Kidney (tissue), 14 donors: ENCODE measurements around the gene OPN3. TPM values are rescaled to one million over a fixed set of nuclear protein-coding genes. Genes with fewer than 3 reads are reported as not detected.

ENCODE experiments used
- DNase-seq, 5 donors: peaks; one replicate each; pipeline ENCODE4 v3.0.0-alpha.2; 2013 to 2020
- FAIRE-seq: peaks from 2 replicates; lab custom pipeline; 2012; peaks lifted over from hg19 to GRCh38; lab: Jason Lieb, UNC
- H3K27ac ChIP-seq, 2 donors: one replicate each; pipeline ENCODE4 v1.7.0; 2013; ENCODE audit warnings: low read depth in 2 of 2, low read length in 2 of 2, inconsistent platforms in 1 of 2
- H3K27me3 ChIP-seq: one replicate; pipeline ENCODE4 v1.7.1; 2013; ENCODE audit warnings: low read length, inconsistent platforms; ENCODE audit not compliant: control insufficient read depth, insufficient read depth
- H3K36me3 ChIP-seq, 3 donors: one replicate each; pipeline versions ENCODE4 v1.7.0 to v1.7.1; 2013; ENCODE audit warnings: low read length in 3 of 3, control low read depth in 1 of 3, inconsistent platforms in 1 of 3; ENCODE audit not compliant: insufficient read depth in 3 of 3, control insufficient read depth in 2 of 3
- H3K4me1 ChIP-seq, 3 donors: one replicate each; pipeline versions ENCODE4 v1.7.0 to v1.7.1; 2013; ENCODE audit warnings: low read length in 3 of 3, inconsistent platforms in 1 of 3, low read depth in 1 of 3; ENCODE audit not compliant: control insufficient read depth in 2 of 3, insufficient read depth in 2 of 3
- H3K4me3 ChIP-seq, 3 donors: one replicate each; pipeline versions ENCODE4 v1.7.0 to v1.8.1; 2013; ENCODE audit warnings: low read length in 3 of 3, control low read depth in 1 of 3, inconsistent platforms in 1 of 3
- H3K9ac ChIP-seq, 3 donors: one replicate each; pipeline versions ENCODE4 v1.7.0 to v1.7.1; 2013; ENCODE audit warnings: low read length in 3 of 3, control low read depth in 1 of 3, inconsistent platforms in 1 of 3
- H3K9me3 ChIP-seq, 3 donors: one replicate each; pipeline versions ENCODE4 v1.7.0 to v1.7.1; 2013; ENCODE audit warnings: low read length in 3 of 3, control low read depth in 1 of 3, inconsistent platforms in 1 of 3; ENCODE audit not compliant: control insufficient read depth in 2 of 3, insufficient read depth in 1 of 3
- intact Hi-C: fragments of 100-400 bp; cut with DNase I; formaldehyde crosslinking; loops from one replicate; pipeline ENCODE4 v1.11.1; 2022
- polyA plus RNA-seq: library from polyadenylated mRNA; stranded (reverse); fragments of 350-450 nt; fragmentation: Illumina TruSeq; extraction: RNeasy Lipid Tissue Mini Kit (QIAGEN cat#74804); gene quantifications from one replicate; pipeline ENCODE4 v1.2.3, GENCODE V29; 2014; ENCODE audit warnings: low read depth, low replicate concordance; ENCODE audit not compliant: insufficient read depth
- total RNA-seq: library from RNA; stranded (reverse); fragmentation: NEBNext Ultra II Directional; extraction: Animal tissue kit (Norgen Biotek cat#: 25700); gene quantifications from one replicate; pipeline ENCODE4 v1.2.1, GENCODE V29; 2021
- TF ChIP-seq, protein P1 (sequence below): IDR thresholded peaks from 3 replicates; pipeline ENCODE4 v1.5.1; 2012; ENCODE audit warnings: mild to moderate bottlenecking, moderate library complexity, borderline replicate concordance; ENCODE audit not compliant: insufficient read depth; ENCODE audit errors: extremely low read depth
- donor health status: control.
- donor health status: control.
- donor health status: control.
- donor health status: control.
- donor health status: control.
- donor health status: DM: yes; HTN: yes; CAD: no.
- donor health status: Normal renal cell carcinoma (clear cell type).

The OPN3 gene
- total and polyA plus RNA-seq, 2 donors from 2014 or later, result 12.3 to 15.8 TPM

DNA sequence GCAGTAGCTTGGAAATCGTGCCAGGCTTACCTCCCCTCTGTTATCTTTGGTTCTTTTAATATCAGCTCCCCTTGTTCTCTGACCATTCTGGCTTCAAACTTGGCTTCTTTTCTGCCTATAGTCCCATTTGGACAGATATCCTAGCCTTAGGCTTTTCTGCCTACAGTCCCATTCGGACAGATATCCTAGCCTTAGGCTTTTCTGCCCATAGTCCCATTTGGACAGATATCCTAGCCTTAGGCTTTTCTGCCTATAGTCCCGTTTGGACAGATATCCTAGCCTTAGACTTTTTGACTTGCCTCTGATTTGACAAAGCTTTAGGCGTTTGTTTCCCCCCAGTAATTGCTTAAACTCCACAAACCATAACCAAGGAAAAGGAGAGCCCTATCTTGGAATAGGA is 25.6 kb downstream of the OPN3 start:
- no peaks in the 10 kb centered on the region for H3K27me3 ChIP-seq
- intact Hi-C loops, result no loop called here
- no peak overlapping the region for H3K27ac ChIP-seq
- H3K4me1 ChIP-seq, result peaks cover 0 to 3% (median 0%) of the 10 kb centered on the region in 3 donors
- no peaks in the 10 kb centered on the region for H3K36me3 ChIP-seq
- H3K4me3 ChIP-seq, result no peak overlapping the region
- TF ChIP-seq, protein P1, sequence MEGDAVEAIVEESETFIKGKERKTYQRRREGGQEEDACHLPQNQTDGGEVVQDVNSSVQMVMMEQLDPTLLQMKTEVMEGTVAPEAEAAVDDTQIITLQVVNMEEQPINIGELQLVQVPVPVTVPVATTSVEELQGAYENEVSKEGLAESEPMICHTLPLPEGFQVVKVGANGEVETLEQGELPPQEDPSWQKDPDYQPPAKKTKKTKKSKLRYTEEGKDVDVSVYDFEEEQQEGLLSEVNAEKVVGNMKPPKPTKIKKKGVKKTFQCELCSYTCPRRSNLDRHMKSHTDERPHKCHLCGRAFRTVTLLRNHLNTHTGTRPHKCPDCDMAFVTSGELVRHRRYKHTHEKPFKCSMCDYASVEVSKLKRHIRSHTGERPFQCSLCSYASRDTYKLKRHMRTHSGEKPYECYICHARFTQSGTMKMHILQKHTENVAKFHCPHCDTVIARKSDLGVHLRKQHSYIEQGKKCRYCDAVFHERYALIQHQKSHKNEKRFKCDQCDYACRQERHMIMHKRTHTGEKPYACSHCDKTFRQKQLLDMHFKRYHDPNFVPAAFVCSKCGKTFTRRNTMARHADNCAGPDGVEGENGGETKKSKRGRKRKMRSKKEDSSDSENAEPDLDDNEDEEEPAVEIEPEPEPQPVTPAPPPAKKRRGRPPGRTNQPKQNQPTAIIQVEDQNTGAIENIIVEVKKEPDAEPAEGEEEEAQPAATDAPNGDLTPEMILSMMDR, result no peak
- H3K9me3 ChIP-seq, result no peaks in the 10 kb centered on the region
- DNase-seq (no peak), FAIRE-seq (no peak)
- H3K9ac ChIP-seq, result no peak overlapping the region

DNA sequence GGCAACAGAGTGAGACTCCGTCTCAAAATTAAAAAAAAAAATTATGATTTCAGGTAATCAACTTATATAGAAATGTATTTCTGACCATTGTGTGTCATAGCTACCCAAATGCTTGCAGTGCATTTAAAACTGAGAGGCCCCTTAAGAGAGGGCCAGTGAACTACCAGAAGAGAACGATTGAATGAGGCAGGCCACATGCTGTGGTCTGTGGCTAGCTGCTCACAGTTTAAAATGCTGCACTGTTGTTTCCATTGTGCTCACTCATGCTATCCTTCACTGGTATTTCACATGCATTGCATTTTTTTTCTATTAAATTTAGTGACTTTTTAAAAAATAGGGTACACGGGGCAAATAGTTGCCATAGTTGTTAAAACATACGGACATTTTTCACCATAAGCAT is 26.0 kb downstream of the OPN3 start:
- Histone ChIP-seq H3K27me3 (no peaks in the 10 kb centered on the region), H3K27ac (no peak overlapping the region), H3K9me3 (no peaks in the 10 kb centered on the region), H3K36me3 (no peaks in the 10 kb centered on the region), H3K9ac (no peak overlapping the region), H3K4me3 (no peak overlapping the region), H3K4me1 (peaks cover 0 to 3% (median 0%) of the 10 kb centered on the region in 3 donors)
- DNase-seq (no peak), FAIRE-seq (no peak)
- TF ChIP-seq, protein P1, result no peak
- intact Hi-C loops, result no loop called here

DNA sequence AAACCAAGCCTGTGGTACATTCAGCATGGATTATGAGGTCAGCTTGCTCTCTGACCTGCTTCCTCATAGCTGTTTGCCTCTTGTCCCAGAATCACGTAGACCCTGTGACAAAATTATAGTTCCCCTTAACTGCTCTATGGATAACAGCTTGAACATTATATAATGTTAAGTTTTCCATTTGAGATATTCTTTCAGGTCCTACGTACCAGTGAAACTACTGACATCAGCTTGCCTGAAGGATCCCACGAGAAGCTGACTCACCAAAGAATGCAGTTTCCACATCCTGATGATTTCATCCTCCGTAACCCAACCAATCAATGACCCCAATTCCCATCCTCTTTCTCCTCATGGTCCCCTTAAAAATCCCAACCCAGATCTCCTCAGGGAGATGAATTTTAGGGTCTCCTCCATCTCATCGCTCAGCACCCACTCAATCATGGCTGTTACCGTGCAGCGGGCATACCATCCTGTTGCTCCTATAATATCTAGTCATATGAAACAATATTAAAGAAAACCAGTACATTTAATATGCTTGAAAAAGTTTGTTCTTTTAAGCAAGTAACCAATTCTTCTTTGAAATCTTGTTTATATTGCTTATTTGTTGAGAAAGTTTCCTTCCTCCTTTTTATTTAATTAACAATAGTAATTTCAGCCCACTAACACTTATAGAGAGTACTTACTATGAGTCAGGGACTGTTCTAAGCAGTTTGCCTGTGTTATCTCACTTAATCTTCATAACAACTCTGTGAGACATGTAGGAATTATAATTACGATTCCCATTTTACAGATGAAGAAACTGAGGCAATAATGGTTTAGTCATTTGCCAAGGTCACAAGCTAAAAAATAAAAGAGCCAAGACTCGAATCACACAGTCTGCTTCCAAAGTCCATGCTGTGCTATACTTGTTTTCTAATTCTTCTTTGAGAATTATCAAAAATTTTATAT is 27.4 kb downstream of the OPN3 start:
- no peak for DNase-seq
- no peaks in the 10 kb centered on the region for H3K36me3 ChIP-seq
- TF ChIP-seq, protein P1, result no peak
- H3K27ac ChIP-seq, result no peak overlapping the region
- H3K4me1 ChIP-seq, result peaks cover 0 to 5% (median 0%) of the 10 kb centered on the region in 3 donors
- H3K9ac ChIP-seq, result no peak overlapping the region
- intact Hi-C loops, result no loop called here
- H3K9me3 ChIP-seq, result no peaks in the 10 kb centered on the region
- no peak overlapping the region for H3K4me3 ChIP-seq
- no peaks in the 10 kb centered on the region for H3K27me3 ChIP-seq
- FAIRE-seq, result no peak
